HepG2 (cell line): ENCODE measurements around the gene NPTX2. TPM values are rescaled to one million over a fixed set of nuclear protein-coding genes. Genes with fewer than 3 reads are reported as not detected.

Source experiments
- ATAC-seq: fragments of 200-7000 bp; cut with Tn5 transposase; 3 replicates; pipeline ENCODE4 v1.9.1; 2020; ENCODE audit warnings: mild to moderate bottlenecking, moderate library complexity
- Bru-seq: library from RNA; stranded (reverse); fragments of 400-500 nt; gene quantifications from one replicate; lab custom pipeline; 2021; lab: Mats Ljungman, UMichigan
- BruChase-seq, 2 experiments: library from RNA; stranded (reverse); fragments of 400-500 nt; gene quantifications; one replicate each; lab custom pipeline; 2021; lab: Mats Ljungman, UMichigan
- BruUV-seq: library from RNA; stranded (reverse); fragments of 400-500 nt; replicated peaks from 2 replicates; lab custom pipeline; 2021; lab: Mats Ljungman, UMichigan
- CTCF ChIA-PET: fragments of 300-600 bp; formaldehyde crosslinking; extraction: SDS; loops from one replicate; lab custom pipeline; 2021; ENCODE audit warnings: low total read pairs, inconsistent platforms, low intra/inter-chr PET ratio; lab: Yijun Ruan, JAX
- POLR2A ChIA-PET: fragments of 350-600 bp; sonication (Branson Sonifier 250); formaldehyde crosslinking; loops from one replicate; lab custom pipeline; 2020; ENCODE audit warnings: antibody characterized with exemption, inconsistent platforms; lab: Yijun Ruan, JAX
- DNase-seq: peaks from one replicate; pipeline ENCODE4 v3.0.0-alpha.2; 2015; ENCODE audit warnings: low spot score
- FAIRE-seq: peaks from 3 replicates; lab custom pipeline; 2011; peaks lifted over from hg19 to GRCh38; lab: Jason Lieb, UNC
- H2AFZ ChIP-seq: one replicate; pipeline ENCODE4 v1.6.1; 2011; ENCODE audit warnings: low read length, inconsistent platforms
- H3K27ac ChIP-seq: fragments of 300-600 bp; 3 replicates; pipeline ENCODE4 v1.8.0; 2011; ENCODE audit warnings: mixed run types, mild to moderate bottlenecking, mixed read lengths, low read length, inconsistent platforms; ENCODE audit not compliant: insufficient read depth; ENCODE audit errors: extremely low read length
- H3K27me3 ChIP-seq, 2 experiments: fragments of 200-600 bp in 1 of 2; 2 replicates in 1 of 2; 3 replicates in 1 of 2; pipeline versions ENCODE4 v1.6.0 to v1.8.0; 2011; ENCODE audit warnings: low read length in 2 of 2, mild to moderate bottlenecking in 2 of 2, moderate library complexity in 2 of 2, inconsistent platforms in 1 of 2; ENCODE audit not compliant: insufficient read depth in 2 of 2, control insufficient read depth in 1 of 2
- H3K36me3 ChIP-seq, 2 experiments: fragments of 200-600 bp in 1 of 2; replicated peaks in 1 of 2; 2 replicates in 1 of 2; 3 replicates in 1 of 2; pipeline versions ENCODE4 v1.5.1 to v1.8.0; 2011; ENCODE audit warnings: low read length in 2 of 2, inconsistent platforms in 1 of 2; ENCODE audit not compliant: insufficient read depth in 2 of 2, control insufficient read depth in 1 of 2
- H3K4me1 ChIP-seq: 2 replicates; pipeline ENCODE4 v1.5.1; 2012; ENCODE audit warnings: low read length, inconsistent platforms; ENCODE audit not compliant: insufficient read depth
- H3K4me2 ChIP-seq: 2 replicates; pipeline ENCODE4 v1.6.0; 2011; ENCODE audit warnings: low read depth, low read length, inconsistent platforms
- H3K4me3 ChIP-seq, 3 experiments: fragments of 200-600 bp in 1 of 3; sonication (generic), shearing (Covaris generic) in 1 of 3; replicated peaks in 1 of 3; 2 replicates each; pipeline ENCODE4 v1.5.1; 2011 to 2016; ENCODE audit warnings: low read length in 3 of 3, inconsistent platforms in 2 of 3, low read depth in 2 of 3, mild to moderate bottlenecking in 2 of 3, control low read depth in 1 of 3, mixed read lengths in 1 of 3; ENCODE audit not compliant: insufficient read depth in 1 of 3
- H3K79me2 ChIP-seq: one replicate; pipeline ENCODE4 v1.6.1; 2011; ENCODE audit warnings: low read length, inconsistent platforms; ENCODE audit not compliant: insufficient read depth
- H3K9ac ChIP-seq: 2 replicates; pipeline ENCODE4 v1.6.0; 2011; ENCODE audit warnings: mild to moderate bottlenecking, low read depth, low read length, inconsistent platforms; ENCODE audit not compliant: insufficient read depth
- H3K9me3 ChIP-seq: 2 replicates; pipeline ENCODE4 v1.5.1; 2012; ENCODE audit warnings: mild to moderate bottlenecking, low read length
- H4K20me1 ChIP-seq: 2 replicates; pipeline ENCODE4 v1.6.0; 2011; ENCODE audit warnings: inconsistent platforms, mild to moderate bottlenecking, low read length, moderate library complexity; ENCODE audit not compliant: insufficient read depth
- BCL6 ChIP-seq: IDR thresholded peaks from 2 replicates; pipeline ENCODE4 v1.6.1; 2016; ENCODE audit warnings: missing genetic modification reagents, missing compliant biosample characterization
- GATAD2A ChIP-seq: IDR thresholded peaks from 2 replicates; pipeline ENCODE4 v1.6.1; 2016
- GLI4 ChIP-seq: sonication (generic); formaldehyde crosslinking; IDR thresholded peaks from 2 replicates; pipeline ENCODE4 v1.5.1; 2020; ENCODE audit warnings: missing genetic modification reagents, mild to moderate bottlenecking, moderate library complexity, borderline replicate concordance
- MBD4 ChIP-seq: IDR thresholded peaks from 2 replicates; pipeline ENCODE4 v1.6.1; 2012; ENCODE audit warnings: low read length, inconsistent platforms, borderline replicate concordance
- PHF5A ChIP-seq: IDR thresholded peaks from one replicate; pipeline ENCODE4 v1.6.1; 2018; ENCODE audit warnings: low read depth, missing genetic modification reagents; ENCODE audit not compliant: unreplicated experiment
- ZBTB38 ChIP-seq: sonication (generic); formaldehyde crosslinking; IDR thresholded peaks from 2 replicates; pipeline ENCODE4 v1.5.1; 2020; ENCODE audit warnings: mild to moderate bottlenecking, missing genetic modification reagents
- ZNF605 ChIP-seq: sonication (generic); formaldehyde crosslinking; IDR thresholded peaks from 2 replicates; pipeline ENCODE4 v1.8.0; 2022; ENCODE audit warnings: mild to moderate bottlenecking, missing genetic modification reagents
- WGBS: methylation state at CpG from one replicate; pipeline ENCODE4 v1.1.6; 2017; ENCODE audit warnings: low lambda C conversion rate; 5-methylcytosine and 5-hydroxymethylcytosine counted together
- in situ Hi-C: cut with HindIII; loops from 2 replicates; pipeline ENCODE4 v1.10.0; 2017; ENCODE audit warnings: low pct_unique_long_range_greater_than_20kb; ENCODE audit not compliant: extremely low pct_ligation_motif_present
- intact Hi-C: fragments of 100-400 bp; cut with micrococcal nuclease; formaldehyde crosslinking; loops from one replicate; pipeline ENCODE4 v1.10.0; 2022; ENCODE audit not compliant: unreplicated experiment
- long read RNA-seq, 2 experiments: library from RNA in 1 of 2; library from polyadenylated mRNA in 1 of 2; stranded (forward) in 1 of 2; unstranded in 1 of 2; transcript quantifications; one replicate each; pipeline ENCODE4 v2.0.0, GENCODE V29; 2019 to 2022
- polyA minus RNA-seq, 3 experiments: library from RNA; depleted of rRNA, polyadenylated mRNA; stranded (reverse); fragments of >200 nt; gene quantifications; 2 replicates each; pipeline ENCODE4 v1.2.3, GENCODE V29; 2011; ENCODE audit warnings: low replicate concordance in 1 of 3
- polyA plus RNA-seq, 8 experiments: library from polyadenylated mRNA; depleted of rRNA in 3 of 8; stranded (reverse) in 7 of 8; unstranded in 1 of 8; fragments of >200 nt; fragmentation: Illumina TruSeq in 4 of 8; extraction: Trizol in 4 of 8; gene quantifications; 2 replicates each; pipeline versions ENCODE4 v1.2.1 to v1.2.3, GENCODE V29; 2011 to 2016; ENCODE audit warnings: low read depth in 4 of 8, missing spikeins in 1 of 8, mixed read lengths in 1 of 8; ENCODE audit not compliant: insufficient read depth in 1 of 8
- total RNA-seq, 5 experiments: library from RNA; depleted of rRNA; stranded (reverse); fragments of >200 nt; fragmentation: Illumina TruSeq; extraction: Trizol; gene quantifications; 2 replicates each; pipeline ENCODE4 v1.2.3, GENCODE V29; 2016; ENCODE audit warnings: low read depth in 1 of 5
- TF ChIP-seq, protein P1 (sequence below): sonication (generic); formaldehyde crosslinking; IDR thresholded peaks from 2 replicates; pipeline ENCODE4 v1.5.0; 2020; ENCODE audit warnings: mild to moderate bottlenecking, low read depth, missing genetic modification reagents, borderline replicate concordance
- TF ChIP-seq, protein P2 (sequence below): sonication (generic); formaldehyde crosslinking; IDR thresholded peaks from 2 replicates; pipeline ENCODE4 v1.8.1; 2022; ENCODE audit warnings: low read depth, mild to moderate bottlenecking, missing genetic modification reagents
- TF ChIP-seq, protein P3 (sequence below): sonication (generic); formaldehyde crosslinking; IDR thresholded peaks from 2 replicates; pipeline ENCODE4 v1.5.0; 2020; ENCODE audit warnings: missing genetic modification reagents
- TF ChIP-seq, protein P4 (sequence below): IDR thresholded peaks from 2 replicates; pipeline ENCODE4 v1.6.1; 2016; ENCODE audit warnings: low read depth

The NPTX2 gene, protein sequence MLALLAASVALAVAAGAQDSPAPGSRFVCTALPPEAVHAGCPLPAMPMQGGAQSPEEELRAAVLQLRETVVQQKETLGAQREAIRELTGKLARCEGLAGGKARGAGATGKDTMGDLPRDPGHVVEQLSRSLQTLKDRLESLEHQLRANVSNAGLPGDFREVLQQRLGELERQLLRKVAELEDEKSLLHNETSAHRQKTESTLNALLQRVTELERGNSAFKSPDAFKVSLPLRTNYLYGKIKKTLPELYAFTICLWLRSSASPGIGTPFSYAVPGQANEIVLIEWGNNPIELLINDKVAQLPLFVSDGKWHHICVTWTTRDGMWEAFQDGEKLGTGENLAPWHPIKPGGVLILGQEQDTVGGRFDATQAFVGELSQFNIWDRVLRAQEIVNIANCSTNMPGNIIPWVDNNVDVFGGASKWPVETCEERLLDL
- total RNA-seq (2016; rRNA removed; fragmentation: Illumina TruSeq; extraction: Trizol): not detected in 2 replicates
- not detected in 2 replicates for total RNA-seq (2016; cell fraction: cytosol; rRNA removed; fragmentation: Illumina TruSeq; extraction: Trizol; ENCODE audit: low read depth)
- not detected in 2 replicates for total RNA-seq (2016; cell fraction: insoluble cytoplasmic fraction; rRNA removed; fragmentation: Illumina TruSeq; extraction: Trizol)
- not detected in 2 replicates for total RNA-seq (2016; cell fraction: membrane; rRNA removed; fragmentation: Illumina TruSeq; extraction: Trizol)
- total RNA-seq (2016; cell fraction: nucleus; rRNA removed; fragmentation: Illumina TruSeq; extraction: Trizol): not detected in 2 replicates
- polyA plus RNA-seq (2011; rRNA removed): not detected in 2 replicates
- polyA plus RNA-seq (2011; cell fraction: cytosol; rRNA removed): not detected in 2 replicates
- not detected in 2 replicates for polyA plus RNA-seq (2011; cell fraction: nucleus; rRNA removed)
- not detected in 2 replicates for polyA plus RNA-seq (2012)
- polyA plus RNA-seq (2016; cell fraction: cytosol; fragmentation: Illumina TruSeq; extraction: Trizol; ENCODE audit: low read depth): not detected in 2 replicates
- not detected in 2 replicates for polyA plus RNA-seq (2016; cell fraction: insoluble cytoplasmic fraction; fragmentation: Illumina TruSeq; extraction: Trizol; ENCODE audit: low read depth)
- polyA plus RNA-seq (2016; cell fraction: membrane; fragmentation: Illumina TruSeq; extraction: Trizol; ENCODE audit: low read depth): not detected in 2 replicates
- not detected in 2 replicates for polyA plus RNA-seq (2016; cell fraction: nucleus; fragmentation: Illumina TruSeq; extraction: Trizol; ENCODE audit: insufficient read depth, low read depth)
- polyA minus RNA-seq (2011; rRNA and poly(A)+ RNA removed; ENCODE audit: low replicate concordance): not detected in 2 replicates
- not detected in 2 replicates for polyA minus RNA-seq (2011; cell fraction: cytosol; rRNA and poly(A)+ RNA removed)
- not detected in 2 replicates for polyA minus RNA-seq (2011; cell fraction: nucleus; rRNA and poly(A)+ RNA removed)
- not detected for Bru-seq, nascent RNA
- not detected for BruChase-seq, experiment 1, labeled RNA remaining after a 6-hour chase
- BruChase-seq, experiment 2, labeled RNA remaining after a 2-hour chase: not detected
- long read RNA-seq, experiment 1: 0 reads
- long read RNA-seq, experiment 2: 0 reads

DNA sequence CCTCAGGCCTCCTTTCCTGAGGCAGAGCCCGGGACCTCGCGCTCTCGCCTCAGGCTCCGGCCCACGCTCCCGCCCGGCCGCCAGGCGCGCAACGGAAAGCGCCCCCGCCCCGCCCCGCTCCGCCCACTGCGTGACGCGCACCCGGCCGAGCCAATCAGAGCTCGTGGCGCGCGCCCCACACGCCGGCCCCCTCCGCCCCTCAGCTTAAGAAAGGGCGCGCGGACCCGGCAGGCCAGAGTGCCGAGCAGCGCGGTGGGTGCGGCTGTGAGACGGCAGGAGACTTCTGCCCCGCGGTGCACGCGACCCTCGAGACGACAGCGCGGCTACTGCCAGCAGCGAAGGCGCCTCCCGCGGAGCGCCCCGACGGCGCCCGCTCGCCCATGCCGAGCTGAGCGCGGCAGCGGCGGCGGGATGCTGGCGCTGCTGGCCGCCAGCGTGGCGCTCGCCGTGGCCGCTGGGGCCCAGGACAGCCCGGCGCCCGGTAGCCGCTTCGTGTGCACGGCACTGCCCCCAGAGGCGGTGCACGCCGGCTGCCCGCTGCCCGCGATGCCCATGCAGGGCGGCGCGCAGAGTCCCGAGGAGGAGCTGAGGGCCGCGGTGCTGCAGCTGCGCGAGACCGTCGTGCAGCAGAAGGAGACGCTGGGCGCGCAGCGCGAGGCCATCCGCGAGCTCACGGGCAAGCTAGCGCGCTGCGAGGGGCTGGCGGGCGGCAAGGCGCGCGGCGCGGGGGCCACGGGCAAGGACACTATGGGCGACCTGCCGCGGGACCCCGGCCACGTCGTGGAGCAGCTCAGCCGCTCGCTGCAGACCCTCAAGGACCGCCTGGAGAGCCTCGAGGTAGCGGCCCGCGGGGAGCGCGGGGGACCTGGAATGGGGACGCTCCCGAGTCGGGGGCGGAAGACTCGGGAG lies at the start of gene NPTX2:
NPTX2 (plus strand) TSS at position 235 of the 909 bp plus-strand sequence; CDS start at position 412, 177 bp downstream.
- no peak within 1 kb of the TSS for H2AFZ ChIP-seq
- no peak within 1 kb of the TSS for H3K9ac ChIP-seq
- peaks cover 17% of the 10 kb centered on the region for H3K4me1 ChIP-seq
- H3K4me2 ChIP-seq: no peak within 1 kb of the TSS
- H3K9me3 ChIP-seq: no peaks in the 10 kb centered on the region
- H4K20me1 ChIP-seq: 0 out of 2 replicates have a peak, but pooled peaks cover 2% of the 10 kb centered on the region
- no peaks in the 10 kb centered on the region for H3K36me3 ChIP-seq
- H3K27ac ChIP-seq: no peak within 1 kb of the TSS
- no peak for DNase-seq
- H3K27me3 ChIP-seq: peaks cover 2 to 42% of the 10 kb centered on the region in 2 experiments; a peak in 3 of 5 replicates
- ChIA-PET POLR2A (no interaction called here), CTCF (no interaction called here)
- H3K4me3 ChIP-seq: no peak within 1 kb of the TSS
- ATAC-seq: no peak
- no peak for FAIRE-seq
- no TSS peak for BruUV-seq
- no peaks in the 10 kb centered on the region for H3K79me2 ChIP-seq
- in situ Hi-C loops (no loop called here), intact Hi-C loops (no loop called here)
- 86% methylated on average over 85 of the region's 130 CpGs for WGBS
- TF ChIP-seq ZBTB38 (CRISPR knock-in tag): no peak
- TF ChIP-seq ZNF605 (CRISPR knock-in tag): no peak
- TF ChIP-seq GATAD2A: no peak
- TF ChIP-seq, protein P1, sequence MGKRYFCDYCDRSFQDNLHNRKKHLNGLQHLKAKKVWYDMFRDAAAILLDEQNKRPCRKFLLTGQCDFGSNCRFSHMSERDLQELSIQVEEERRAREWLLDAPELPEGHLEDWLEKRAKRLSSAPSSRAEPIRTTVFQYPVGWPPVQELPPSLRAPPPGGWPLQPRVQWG (CRISPR knock-in tag): no peak
- TF ChIP-seq, protein P2, sequence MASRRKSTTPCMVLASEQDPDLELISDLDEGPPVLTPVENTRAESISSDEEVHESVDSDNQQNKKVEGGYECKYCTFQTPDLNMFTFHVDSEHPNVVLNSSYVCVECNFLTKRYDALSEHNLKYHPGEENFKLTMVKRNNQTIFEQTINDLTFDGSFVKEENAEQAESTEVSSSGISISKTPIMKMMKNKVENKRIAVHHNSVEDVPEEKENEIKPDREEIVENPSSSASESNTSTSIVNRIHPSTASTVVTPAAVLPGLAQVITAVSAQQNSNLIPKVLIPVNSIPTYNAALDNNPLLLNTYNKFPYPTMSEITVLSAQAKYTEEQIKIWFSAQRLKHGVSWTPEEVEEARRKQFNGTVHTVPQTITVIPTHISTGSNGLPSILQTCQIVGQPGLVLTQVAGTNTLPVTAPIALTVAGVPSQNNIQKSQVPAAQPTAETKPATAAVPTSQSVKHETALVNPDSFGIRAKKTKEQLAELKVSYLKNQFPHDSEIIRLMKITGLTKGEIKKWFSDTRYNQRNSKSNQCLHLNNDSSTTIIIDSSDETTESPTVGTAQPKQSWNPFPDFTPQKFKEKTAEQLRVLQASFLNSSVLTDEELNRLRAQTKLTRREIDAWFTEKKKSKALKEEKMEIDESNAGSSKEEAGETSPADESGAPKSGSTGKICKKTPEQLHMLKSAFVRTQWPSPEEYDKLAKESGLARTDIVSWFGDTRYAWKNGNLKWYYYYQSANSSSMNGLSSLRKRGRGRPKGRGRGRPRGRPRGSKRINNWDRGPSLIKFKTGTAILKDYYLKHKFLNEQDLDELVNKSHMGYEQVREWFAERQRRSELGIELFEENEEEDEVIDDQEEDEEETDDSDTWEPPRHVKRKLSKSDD (CRISPR knock-in tag): no peak
- TF ChIP-seq, protein P3, sequence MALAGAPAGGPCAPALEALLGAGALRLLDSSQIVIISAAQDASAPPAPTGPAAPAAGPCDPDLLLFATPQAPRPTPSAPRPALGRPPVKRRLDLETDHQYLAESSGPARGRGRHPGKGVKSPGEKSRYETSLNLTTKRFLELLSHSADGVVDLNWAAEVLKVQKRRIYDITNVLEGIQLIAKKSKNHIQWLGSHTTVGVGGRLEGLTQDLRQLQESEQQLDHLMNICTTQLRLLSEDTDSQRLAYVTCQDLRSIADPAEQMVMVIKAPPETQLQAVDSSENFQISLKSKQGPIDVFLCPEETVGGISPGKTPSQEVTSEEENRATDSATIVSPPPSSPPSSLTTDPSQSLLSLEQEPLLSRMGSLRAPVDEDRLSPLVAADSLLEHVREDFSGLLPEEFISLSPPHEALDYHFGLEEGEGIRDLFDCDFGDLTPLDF (CRISPR knock-in tag): no peak
- TF ChIP-seq, protein P4, sequence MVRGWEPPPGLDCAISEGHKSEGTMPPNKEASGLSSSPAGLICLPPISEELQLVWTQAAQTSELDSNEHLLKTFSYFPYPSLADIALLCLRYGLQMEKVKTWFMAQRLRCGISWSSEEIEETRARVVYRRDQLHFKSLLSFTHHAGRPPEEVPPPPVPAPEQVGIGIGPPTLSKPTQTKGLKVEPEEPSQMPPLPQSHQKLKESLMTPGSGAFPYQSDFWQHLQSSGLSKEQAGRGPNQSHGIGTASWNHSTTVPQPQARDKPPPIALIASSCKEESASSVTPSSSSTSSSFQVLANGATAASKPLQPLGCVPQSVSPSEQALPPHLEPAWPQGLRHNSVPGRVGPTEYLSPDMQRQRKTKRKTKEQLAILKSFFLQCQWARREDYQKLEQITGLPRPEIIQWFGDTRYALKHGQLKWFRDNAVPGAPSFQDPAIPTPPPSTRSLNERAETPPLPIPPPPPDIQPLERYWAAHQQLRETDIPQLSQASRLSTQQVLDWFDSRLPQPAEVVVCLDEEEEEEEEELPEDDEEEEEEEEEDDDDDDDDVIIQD: no peak
- TF ChIP-seq GLI4 (CRISPR knock-in tag): no peak
- TF ChIP-seq BCL6: no peak
- no peak for TF ChIP-seq PHF5A (CRISPR knock-in tag)
- no peak for TF ChIP-seq MBD4
